A549 (cell line): ENCODE results near the gene AUTS2. TPM values are rescaled to one million over a fixed set of nuclear protein-coding genes. Genes with fewer than 3 reads are reported as not detected.
A peak's percentile ranks its signal among the peaks of the same experiment; 100 is the strongest.

Experiments used
- ATAC-seq, 2 experiments: fragments of 200-7000 bp in 1 of 2; fragments of >200 bp in 1 of 2; cut with Nextera tagmentation in 1 of 2; cut with Tn5 transposase in 1 of 2; 3 replicates each; pipeline versions ENCODE4 v1.8.0 to v1.9.1; 2018 to 2020; ENCODE audit warnings: mild to moderate bottlenecking in 1 of 2, moderate library complexity in 1 of 2
- CTCF ChIA-PET: fragments of 300-600 bp; sonication (Branson Sonifier 250); formaldehyde crosslinking; extraction: SDS; loops from one replicate; lab custom pipeline; 2021; ENCODE audit warnings: antibody characterized with exemption, inconsistent platforms; lab: Yijun Ruan, JAX
- POLR2A ChIA-PET: fragments of 350-600 bp; formaldehyde crosslinking; extraction: SDS; loops from one replicate; lab custom pipeline; 2021; ENCODE audit warnings: antibody characterized with exemption, inconsistent platforms; lab: Yijun Ruan, JAX
- DNase-seq, 2 experiments: peaks; one replicate each; pipeline versions ENCODE4 v3.0.0 to v3.0.0-alpha.2; 2011 to 2016; ENCODE audit warnings: low read depth in 1 of 2, low spot score in 1 of 2
- FAIRE-seq: peaks from 2 replicates; lab custom pipeline; 2011; peaks lifted over from hg19 to GRCh38; lab: Jason Lieb, UNC
- H3K27ac ChIP-seq, 2 experiments: fragments of >200 bp; sonication (Bioruptor Twin); formaldehyde crosslinking; 3 replicates each; pipeline ENCODE4 v1.5.1; 2016 to 2017
- H3K4me1 ChIP-seq: fragments of >200 bp; sonication (Bioruptor Twin); formaldehyde crosslinking; 3 replicates; pipeline ENCODE4 v1.6.1; 2016
- H3K4me2 ChIP-seq: fragments of >200 bp; sonication (Bioruptor Twin); formaldehyde crosslinking; 3 replicates; pipeline ENCODE4 v1.6.1; 2016
- H3K4me3 ChIP-seq: fragments of >200 bp; sonication (Bioruptor Twin); formaldehyde crosslinking; 3 replicates; pipeline ENCODE4 v1.5.1; 2016
- H3K9me3 ChIP-seq: fragments of >200 bp; sonication (Bioruptor Twin); formaldehyde crosslinking; 3 replicates; pipeline ENCODE4 v1.6.1; 2016
- CBX8 ChIP-seq: fragments of 200-600 bp; sonication (generic); IDR thresholded peaks from 2 replicates; pipeline ENCODE4 v1.6.1; 2016
- CHD2 ChIP-seq: fragments of 150-350 bp; IDR thresholded peaks from 2 replicates; pipeline ENCODE4 v1.6.1; 2014; ENCODE audit warnings: low read length; ENCODE audit not compliant: partially characterized antibody
- EHF ChIP-seq: fragments of 250-450 bp; sonication (Bioruptor Pico); IDR thresholded peaks from 2 replicates; pipeline ENCODE4 v1.5.0; 2020; ENCODE audit warnings: mild to moderate bottlenecking
- EHMT2 ChIP-seq: fragments of 200-600 bp; sonication (generic); IDR thresholded peaks from 2 replicates; pipeline ENCODE4 v1.6.1; 2016; ENCODE audit warnings: antibody characterized with exemption, low read depth, mild to moderate bottlenecking, moderate library complexity
- EP300 ChIP-seq, 2 experiments: fragments of >200 bp; sonication (Bioruptor Twin); formaldehyde crosslinking; IDR thresholded peaks; 2 replicates in 1 of 2; 3 replicates in 1 of 2; pipeline ENCODE4 v1.6.1; 2016 to 2017
- ESRRA ChIP-seq: fragments of 150-350 bp; IDR thresholded peaks from 2 replicates; pipeline ENCODE4 v1.6.1; 2014; ENCODE audit warnings: mild to moderate bottlenecking, low read length, borderline replicate concordance
- GATA3 ChIP-seq: IDR thresholded peaks from 2 replicates; pipeline ENCODE4 v1.6.1; 2012; ENCODE audit warnings: borderline replicate concordance
- HDAC2 ChIP-seq: fragments of 200-600 bp; sonication (generic); IDR thresholded peaks from 2 replicates; pipeline ENCODE4 v1.6.1; 2016
- HEYL ChIP-seq: fragments of 250-450 bp; sonication (Bioruptor Pico); IDR thresholded peaks from 2 replicates; pipeline ENCODE4 v1.8.0; 2021; ENCODE audit warnings: mild to moderate bottlenecking, moderate library complexity
- HOXB5 ChIP-seq: fragments of 250-450 bp; sonication (Bioruptor Pico); IDR thresholded peaks from 2 replicates; pipeline ENCODE4 v1.5.0; 2020; ENCODE audit warnings: mild to moderate bottlenecking, moderate library complexity
- JUN ChIP-seq, 2 experiments: fragments of >200 bp; sonication (Bioruptor Twin); formaldehyde crosslinking; IDR thresholded peaks; 2 replicates in 1 of 2; 3 replicates in 1 of 2; pipeline ENCODE4 v1.6.1; 2016 to 2017
- JUNB ChIP-seq: fragments of >200 bp; sonication (Bioruptor Twin); formaldehyde crosslinking; IDR thresholded peaks from 2 replicates; pipeline ENCODE4 v1.6.1; 2016
- MYC ChIP-seq: IDR thresholded peaks from 2 replicates; pipeline ENCODE4 v1.6.1; 2012; ENCODE audit warnings: mild to moderate bottlenecking, inconsistent platforms, low read length, improper control_type of control experiment, borderline replicate concordance
- NPAS2 ChIP-seq: fragments of 250-450 bp; sonication (Bioruptor Pico); IDR thresholded peaks from 2 replicates; pipeline ENCODE4 v1.8.0; 2022; ENCODE audit warnings: mild to moderate bottlenecking, moderate library complexity, borderline replicate concordance
- PHF8 ChIP-seq: fragments of 200-600 bp; sonication (generic); IDR thresholded peaks from 2 replicates; pipeline ENCODE4 v1.6.1; 2016; ENCODE audit warnings: low read depth, mild to moderate bottlenecking, antibody characterized with exemption, moderate library complexity, borderline replicate concordance
- SREBF2 ChIP-seq: fragments of 450-650 bp; IDR thresholded peaks from 2 replicates; pipeline ENCODE4 v1.6.1; 2014; ENCODE audit warnings: mild to moderate bottlenecking, moderate library complexity
- WGBS: methylation state at CpG from one replicate; pipeline ENCODE4 v1.1.6; 2017; ENCODE audit errors: missing lambda C conversion rate; 5-methylcytosine and 5-hydroxymethylcytosine counted together
- polyA plus RNA-seq, 4 experiments: library from polyadenylated mRNA; depleted of rRNA in 3 of 4; stranded (reverse); fragments of >200 nt; fragmentation: RNase III in 1 of 4; extraction: RNeasy Plus Mini Kit Qiagen cat#74134 plus additional on column Dnase treatment in 1 of 4; gene quantifications; 2 replicates in 3 of 4; 3 replicates in 1 of 4; pipeline ENCODE4 v1.2.3, GENCODE V29; 2011 to 2017
- TF ChIP-seq, protein P1 (sequence below): fragments of 250-450 bp; sonication (Bioruptor Pico); IDR thresholded peaks from 2 replicates; pipeline ENCODE4 v1.5.0; 2020; ENCODE audit warnings: low read depth, mild to moderate bottlenecking, moderate library complexity
- TF ChIP-seq, protein P2 (sequence below): fragments of >200 bp; sonication (Bioruptor Twin); formaldehyde crosslinking; IDR thresholded peaks from 2 replicates; pipeline ENCODE4 v1.6.1; 2016
- TF ChIP-seq, protein P3 (sequence below): IDR thresholded peaks from 2 replicates; pipeline ENCODE4 v1.6.1; 2012; ENCODE audit warnings: low read depth, borderline replicate concordance
- TF ChIP-seq, protein P4 (sequence below): fragments of 150-350 bp; IDR thresholded peaks from 2 replicates; pipeline ENCODE4 v1.6.1; 2014; ENCODE audit warnings: low read depth, mild to moderate bottlenecking, low read length
- TF ChIP-seq, protein P5 (sequence below): fragments of 200-600 bp; sonication (generic); IDR thresholded peaks from 2 replicates; pipeline ENCODE4 v1.6.1; 2016; ENCODE audit warnings: antibody characterized with exemption, mild to moderate bottlenecking, moderate library complexity

The AUTS2 gene
- polyA plus RNA-seq, 2 of the 4 experiments (the other 2 are of a cell fraction), result 1.6 to 3.6 TPM

DNA sequence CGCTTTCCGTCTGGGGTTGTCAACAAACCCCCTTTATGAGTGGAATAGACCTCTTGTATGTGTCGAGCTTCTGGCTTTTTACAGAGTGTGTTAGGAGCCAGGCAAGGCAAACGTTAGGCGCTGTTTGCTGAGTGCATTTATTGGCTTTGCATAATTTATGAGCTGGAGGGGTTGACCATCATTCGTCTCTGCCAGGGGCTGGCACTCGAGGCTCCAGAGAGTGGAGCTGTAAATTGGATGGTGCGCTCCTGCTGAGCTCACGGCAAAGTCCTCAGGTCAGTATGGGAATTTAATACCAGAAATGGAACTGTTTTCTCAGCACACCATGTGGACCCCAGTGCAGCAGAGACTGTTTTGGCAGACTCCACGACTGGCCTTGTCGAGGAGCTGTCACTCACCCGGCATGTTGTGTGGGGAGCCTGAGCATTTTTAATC is 834.3 kb downstream of the AUTS2 start (continued):
- TF ChIP-seq, protein P1, sequence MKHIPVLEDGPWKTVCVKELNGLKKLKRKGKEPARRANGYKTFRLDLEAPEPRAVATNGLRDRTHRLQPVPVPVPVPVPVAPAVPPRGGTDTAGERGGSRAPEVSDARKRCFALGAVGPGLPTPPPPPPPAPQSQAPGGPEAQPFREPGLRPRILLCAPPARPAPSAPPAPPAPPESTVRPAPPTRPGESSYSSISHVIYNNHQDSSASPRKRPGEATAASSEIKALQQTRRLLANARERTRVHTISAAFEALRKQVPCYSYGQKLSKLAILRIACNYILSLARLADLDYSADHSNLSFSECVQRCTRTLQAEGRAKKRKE (CRISPR knock-in tag), result no peak
- no peak for TF ChIP-seq JUNB

DNA sequence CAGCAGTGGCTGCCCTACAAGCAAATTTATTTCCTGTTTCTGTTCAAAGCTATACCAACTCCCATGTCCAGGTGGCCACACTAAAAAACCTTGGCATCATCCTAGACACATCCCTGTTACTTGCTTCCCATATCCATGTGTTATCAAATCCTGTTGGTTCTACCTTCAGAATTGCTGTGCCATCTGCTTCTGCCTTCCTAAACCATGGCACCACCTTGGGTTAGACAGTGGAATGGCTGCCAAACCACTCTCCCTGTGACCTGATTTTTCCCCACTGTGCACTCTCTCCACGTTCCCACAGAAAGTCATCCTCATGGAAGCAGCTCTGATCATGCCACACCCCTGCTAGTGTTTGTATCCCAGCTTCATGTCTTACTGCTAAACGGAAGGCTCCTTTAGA is 836.1 kb downstream of the AUTS2 start:
- Histone ChIP-seq H3K27ac (no peak overlapping the region), H3K4me2 (no peak overlapping the region), H3K4me3 (no peak overlapping the region), H3K9me3 (no peaks in the 10 kb centered on the region), H3K4me1 (no peaks in the 10 kb centered on the region)
- 22% methylated on average over 2 of the region's 2 CpGs for WGBS
- FAIRE-seq (no peak), DNase-seq (peak in 1 of 2 experiments; percentile 3), ATAC-seq (peak in 1 of 2 experiments; percentile 54; a peak in 1 of 6 replicates)
- ChIA-PET CTCF (no interaction called here), POLR2A (no interaction called here)
- TF ChIP-seq EHF (CRISPR knock-in tag) (no peak), HDAC2 (no peak), SREBF2 (no peak), PHF8 (no peak), HEYL (CRISPR knock-in tag) (no peak), HOXB5 (CRISPR knock-in tag) (no peak), ESRRA (no peak), EP300 (IDR thresholded peaks at IDR 0.05) (no peak), EHMT2 (no peak)
- TF ChIP-seq, protein P2, sequence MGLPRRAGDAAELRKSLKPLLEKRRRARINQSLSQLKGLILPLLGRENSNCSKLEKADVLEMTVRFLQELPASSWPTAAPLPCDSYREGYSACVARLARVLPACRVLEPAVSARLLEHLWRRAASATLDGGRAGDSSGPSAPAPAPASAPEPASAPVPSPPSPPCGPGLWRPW, result no peak

DNA sequence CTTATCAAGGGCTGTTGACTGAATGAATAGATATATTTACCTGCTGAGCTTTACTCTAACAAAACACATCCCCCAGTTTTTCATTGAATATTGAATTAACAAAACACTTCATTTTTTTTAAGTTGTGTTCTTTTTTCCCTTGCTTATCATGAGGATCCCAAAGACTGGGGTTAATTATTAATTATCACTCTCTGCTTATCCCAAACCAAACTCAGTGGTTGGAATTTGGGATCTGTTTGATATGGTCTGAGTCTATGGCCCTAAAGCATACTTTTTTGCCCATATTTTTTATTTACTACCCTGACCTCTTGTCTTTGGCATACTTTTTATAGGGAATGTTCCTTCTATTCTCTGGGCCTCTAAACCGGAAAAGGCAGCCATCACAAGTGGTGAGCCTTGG is 836.5 kb downstream of the AUTS2 start:
- Histone ChIP-seq H3K9me3 (no peaks in the 10 kb centered on the region), H3K4me1 (no peaks in the 10 kb centered on the region)
- CTCF ChIA-PET, result no interaction called here
- no peak for FAIRE-seq
- TF ChIP-seq EP300 (IDR thresholded peaks at IDR 0.05) (no peak), CBX8 (no peak), CHD2 (no peak), JUN (IDR thresholded peaks at IDR 0.05) (no peak), NPAS2 (no peak), GATA3 (no peak), HDAC2 (no peak), PHF8 (no peak), MYC (no peak)
- TF ChIP-seq, protein P2, result no peak
- TF ChIP-seq, protein P3, sequence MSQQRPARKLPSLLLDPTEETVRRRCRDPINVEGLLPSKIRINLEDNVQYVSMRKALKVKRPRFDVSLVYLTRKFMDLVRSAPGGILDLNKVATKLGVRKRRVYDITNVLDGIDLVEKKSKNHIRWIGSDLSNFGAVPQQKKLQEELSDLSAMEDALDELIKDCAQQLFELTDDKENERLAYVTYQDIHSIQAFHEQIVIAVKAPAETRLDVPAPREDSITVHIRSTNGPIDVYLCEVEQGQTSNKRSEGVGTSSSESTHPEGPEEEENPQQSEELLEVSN, result no peak
- TF ChIP-seq, protein P4, sequence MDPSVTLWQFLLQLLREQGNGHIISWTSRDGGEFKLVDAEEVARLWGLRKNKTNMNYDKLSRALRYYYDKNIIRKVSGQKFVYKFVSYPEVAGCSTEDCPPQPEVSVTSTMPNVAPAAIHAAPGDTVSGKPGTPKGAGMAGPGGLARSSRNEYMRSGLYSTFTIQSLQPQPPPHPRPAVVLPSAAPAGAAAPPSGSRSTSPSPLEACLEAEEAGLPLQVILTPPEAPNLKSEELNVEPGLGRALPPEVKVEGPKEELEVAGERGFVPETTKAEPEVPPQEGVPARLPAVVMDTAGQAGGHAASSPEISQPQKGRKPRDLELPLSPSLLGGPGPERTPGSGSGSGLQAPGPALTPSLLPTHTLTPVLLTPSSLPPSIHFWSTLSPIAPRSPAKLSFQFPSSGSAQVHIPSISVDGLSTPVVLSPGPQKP, result no peak
- TF ChIP-seq, protein P5, sequence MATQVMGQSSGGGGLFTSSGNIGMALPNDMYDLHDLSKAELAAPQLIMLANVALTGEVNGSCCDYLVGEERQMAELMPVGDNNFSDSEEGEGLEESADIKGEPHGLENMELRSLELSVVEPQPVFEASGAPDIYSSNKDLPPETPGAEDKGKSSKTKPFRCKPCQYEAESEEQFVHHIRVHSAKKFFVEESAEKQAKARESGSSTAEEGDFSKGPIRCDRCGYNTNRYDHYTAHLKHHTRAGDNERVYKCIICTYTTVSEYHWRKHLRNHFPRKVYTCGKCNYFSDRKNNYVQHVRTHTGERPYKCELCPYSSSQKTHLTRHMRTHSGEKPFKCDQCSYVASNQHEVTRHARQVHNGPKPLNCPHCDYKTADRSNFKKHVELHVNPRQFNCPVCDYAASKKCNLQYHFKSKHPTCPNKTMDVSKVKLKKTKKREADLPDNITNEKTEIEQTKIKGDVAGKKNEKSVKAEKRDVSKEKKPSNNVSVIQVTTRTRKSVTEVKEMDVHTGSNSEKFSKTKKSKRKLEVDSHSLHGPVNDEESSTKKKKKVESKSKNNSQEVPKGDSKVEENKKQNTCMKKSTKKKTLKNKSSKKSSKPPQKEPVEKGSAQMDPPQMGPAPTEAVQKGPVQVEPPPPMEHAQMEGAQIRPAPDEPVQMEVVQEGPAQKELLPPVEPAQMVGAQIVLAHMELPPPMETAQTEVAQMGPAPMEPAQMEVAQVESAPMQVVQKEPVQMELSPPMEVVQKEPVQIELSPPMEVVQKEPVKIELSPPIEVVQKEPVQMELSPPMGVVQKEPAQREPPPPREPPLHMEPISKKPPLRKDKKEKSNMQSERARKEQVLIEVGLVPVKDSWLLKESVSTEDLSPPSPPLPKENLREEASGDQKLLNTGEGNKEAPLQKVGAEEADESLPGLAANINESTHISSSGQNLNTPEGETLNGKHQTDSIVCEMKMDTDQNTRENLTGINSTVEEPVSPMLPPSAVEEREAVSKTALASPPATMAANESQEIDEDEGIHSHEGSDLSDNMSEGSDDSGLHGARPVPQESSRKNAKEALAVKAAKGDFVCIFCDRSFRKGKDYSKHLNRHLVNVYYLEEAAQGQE, result no peak
- TF ChIP-seq, all 56 proteins: peak for 0
- no peak overlapping the region for H3K27ac ChIP-seq
- no peak for ATAC-seq
- WGBS, result 5% methylated on average over 1 of the region's 1 CpG
- POLR2A ChIA-PET, result no interaction called here
- H3K4me2 ChIP-seq, result no peak overlapping the region
- H3K4me3 ChIP-seq, result no peak overlapping the region
- DNase-seq, result no peak
